Measurements from ENCODE around the gene LONP1.
A peak's percentile ranks its signal among the peaks of the same experiment; 100 is the strongest.

LONP1 gene

GRCh38 chr19:5680084-5680436 is 39.9 kb downstream of the LONP1 start:
- Histone ChIP-seq H3K4me2 (peak overlapping the region; percentile 95), H3K27me3 (no peaks in the 10 kb centered on the region), H3K9me3 (no peaks in the 10 kb centered on the region), H3K27ac (peak overlapping the region; percentile 88), H4K20me1 (no peaks in the 10 kb centered on the region), H3K9ac (peak overlapping the region; percentile 89), H3K4me3 (peak overlapping the region; percentile 91), H3K4me1 (peaks cover 17% of the 10 kb centered on the region), H3K36me3 (peaks cover 26% of the 10 kb centered on the region; the same call in 1 of the 2 replicates)
- TF ChIP-seq Cebpa-rat (IDR thresholded peaks at IDR 0.05), result no peak

GRCh38 chr19:5679289-5680083 is 40.5 kb downstream of the LONP1 start:
- Histone ChIP-seq H4K20me1 (no peaks in the 10 kb centered on the region), H3K9me3 (no peaks in the 10 kb centered on the region), H3K27ac (peak overlapping the region; percentile 88), H3K4me2 (peak overlapping the region; percentile 95), H3K36me3 (peaks cover 31% of the 10 kb centered on the region; the same call in 1 of the 2 replicates), H3K4me3 (peak overlapping the region; percentile 91), H3K9ac (peak overlapping the region; percentile 89), H3K4me1 (peaks cover 17% of the 10 kb centered on the region), H3K27me3 (no peaks in the 10 kb centered on the region)
- no peak for TF ChIP-seq Cebpa-rat (IDR thresholded peaks at IDR 0.05)

GRCh38 chr19:5678071-5678718 is 41.8 kb downstream of the LONP1 start:
- Histone ChIP-seq H3K27me3 (no peaks in the 10 kb centered on the region), H3K9me3 (no peaks in the 10 kb centered on the region), H4K20me1 (no peaks in the 10 kb centered on the region), H3K9ac (no peak overlapping the region), H3K36me3 (peaks cover 31% of the 10 kb centered on the region; the same call in 1 of the 2 replicates), H3K27ac (no peak overlapping the region), H3K4me2 (no peak overlapping the region), H3K4me3 (no peak overlapping the region), H3K4me1 (peaks cover 17% of the 10 kb centered on the region)
- no peak for TF ChIP-seq Cebpa-rat (IDR thresholded peaks at IDR 0.05)

- no peak overlapping the region for H3K4me2 ChIP-seq
- H3K4me1 ChIP-seq, result peaks cover 17% of the 10 kb centered on the region
- no peak overlapping the region for H3K4me3 ChIP-seq
- no peaks in the 10 kb centered on the region for H4K20me1 ChIP-seq
- no peak overlapping the region for H3K27ac ChIP-seq
- no peaks in the 10 kb centered on the region for H3K27me3 ChIP-seq
- no peak overlapping the region for H3K9ac ChIP-seq
- no peaks in the 10 kb centered on the region for H3K9me3 ChIP-seq
- peaks cover 36% of the 10 kb centered on the region for H3K36me3 ChIP-seq
- no peak for TF ChIP-seq Cebpa-rat (IDR thresholded peaks at IDR 0.05)
Measured at GRCh38 chr19:5677580-5677979, 42.4 kb downstream of the LONP1 start.

GRCh38 chr19:5677136-5677535 is 42.8 kb downstream of the LONP1 start:
- no peaks in the 10 kb centered on the region for H3K27me3 ChIP-seq
- no peak overlapping the region for H3K4me3 ChIP-seq
- no peaks in the 10 kb centered on the region for H4K20me1 ChIP-seq
- TF ChIP-seq Cebpa-rat (IDR thresholded peaks at IDR 0.05), result no peak
- no peaks in the 10 kb centered on the region for H3K9me3 ChIP-seq
- no peak overlapping the region for H3K27ac ChIP-seq
- H3K9ac ChIP-seq, result no peak overlapping the region
- no peak overlapping the region for H3K4me2 ChIP-seq
- peaks cover 41% of the 10 kb centered on the region for H3K36me3 ChIP-seq
- peaks cover 17% of the 10 kb centered on the region for H3K4me1 ChIP-seq

- Histone ChIP-seq H3K27ac (no peak overlapping the region), H3K4me1 (peaks cover 17% of the 10 kb centered on the region), H4K20me1 (0 out of 2 replicates have a peak, but pooled peaks cover under 1% of the 10 kb centered on the region), H3K4me2 (no peak overlapping the region), H3K27me3 (no peaks in the 10 kb centered on the region), H3K4me3 (no peak overlapping the region), H3K9me3 (no peaks in the 10 kb centered on the region), H3K36me3 (peaks cover 45% of the 10 kb centered on the region), H3K9ac (no peak overlapping the region)
- no peak for TF ChIP-seq Cebpa-rat (IDR thresholded peaks at IDR 0.05)
Measured at GRCh38 chr19:5676772-5677105, 43.2 kb downstream of the LONP1 start.

- peaks cover 13% of the 10 kb centered on the region for H3K4me1 ChIP-seq
- no peak overlapping the region for H3K4me3 ChIP-seq
- no peaks in the 10 kb centered on the region for H3K27me3 ChIP-seq
- no peaks in the 10 kb centered on the region for H3K9me3 ChIP-seq
- no peak overlapping the region for H3K4me2 ChIP-seq
- TF ChIP-seq Cebpa-rat (IDR thresholded peaks at IDR 0.05), result no peak
- peaks cover 6% of the 10 kb centered on the region; the same call in 1 of the 2 replicates for H4K20me1 ChIP-seq
- H3K9ac ChIP-seq, result no peak overlapping the region
- peaks cover 50% of the 10 kb centered on the region for H3K36me3 ChIP-seq
- no peak overlapping the region for H3K27ac ChIP-seq
Measured at GRCh38 chr19:5676105-5676771, 43.7 kb downstream of the LONP1 start.

GRCh38 chr19:5674714-5675113 is 45.2 kb downstream of the LONP1 start:
- H3K9ac ChIP-seq, result no peak overlapping the region
- H3K27ac ChIP-seq, result no peak overlapping the region
- H3K4me3 ChIP-seq, result no peak overlapping the region
- H3K9me3 ChIP-seq, result no peaks in the 10 kb centered on the region
- no peak overlapping the region for H3K4me2 ChIP-seq
- no peaks in the 10 kb centered on the region for H3K27me3 ChIP-seq
- H3K4me1 ChIP-seq, result peaks cover 17% of the 10 kb centered on the region
- peaks cover 15% of the 10 kb centered on the region for H4K20me1 ChIP-seq
- no peak for TF ChIP-seq Cebpa-rat (IDR thresholded peaks at IDR 0.05)
- H3K36me3 ChIP-seq, result peaks cover 63% of the 10 kb centered on the region

GRCh38 chr19:5673752-5674151 is 46.2 kb downstream of the LONP1 start:
- Histone ChIP-seq H3K9me3 (no peaks in the 10 kb centered on the region), H3K27ac (no peak overlapping the region), H3K4me3 (no peak overlapping the region), H3K9ac (no peak overlapping the region), H3K4me1 (0 out of 2 replicates have a peak, but pooled peaks cover 9% of the 10 kb centered on the region), H3K4me2 (no peak overlapping the region), H4K20me1 (peaks cover 25% of the 10 kb centered on the region), H3K36me3 (peaks cover 72% of the 10 kb centered on the region), H3K27me3 (no peaks in the 10 kb centered on the region)
- no peak for TF ChIP-seq Cebpa-rat (IDR thresholded peaks at IDR 0.05)

Data from BLaER1 (cell line).